GM12872 (cell line): ENCODE results near the gene PDIA6.

Source experiments
- TF ChIP-seq, protein P1 (sequence below): IDR thresholded peaks from 3 replicates; pipeline ENCODE4 v1.5.1; 2011; ENCODE audit warnings: low read depth, mild to moderate bottlenecking, low read length, moderate library complexity; ENCODE audit not compliant: insufficient read depth

The PDIA6 gene

GRCh38 chr2:10847008-10847407 is 34.4 kb upstream of the PDIA6 start:
- TF ChIP-seq, protein P1, sequence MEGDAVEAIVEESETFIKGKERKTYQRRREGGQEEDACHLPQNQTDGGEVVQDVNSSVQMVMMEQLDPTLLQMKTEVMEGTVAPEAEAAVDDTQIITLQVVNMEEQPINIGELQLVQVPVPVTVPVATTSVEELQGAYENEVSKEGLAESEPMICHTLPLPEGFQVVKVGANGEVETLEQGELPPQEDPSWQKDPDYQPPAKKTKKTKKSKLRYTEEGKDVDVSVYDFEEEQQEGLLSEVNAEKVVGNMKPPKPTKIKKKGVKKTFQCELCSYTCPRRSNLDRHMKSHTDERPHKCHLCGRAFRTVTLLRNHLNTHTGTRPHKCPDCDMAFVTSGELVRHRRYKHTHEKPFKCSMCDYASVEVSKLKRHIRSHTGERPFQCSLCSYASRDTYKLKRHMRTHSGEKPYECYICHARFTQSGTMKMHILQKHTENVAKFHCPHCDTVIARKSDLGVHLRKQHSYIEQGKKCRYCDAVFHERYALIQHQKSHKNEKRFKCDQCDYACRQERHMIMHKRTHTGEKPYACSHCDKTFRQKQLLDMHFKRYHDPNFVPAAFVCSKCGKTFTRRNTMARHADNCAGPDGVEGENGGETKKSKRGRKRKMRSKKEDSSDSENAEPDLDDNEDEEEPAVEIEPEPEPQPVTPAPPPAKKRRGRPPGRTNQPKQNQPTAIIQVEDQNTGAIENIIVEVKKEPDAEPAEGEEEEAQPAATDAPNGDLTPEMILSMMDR, result no peak

DNA sequence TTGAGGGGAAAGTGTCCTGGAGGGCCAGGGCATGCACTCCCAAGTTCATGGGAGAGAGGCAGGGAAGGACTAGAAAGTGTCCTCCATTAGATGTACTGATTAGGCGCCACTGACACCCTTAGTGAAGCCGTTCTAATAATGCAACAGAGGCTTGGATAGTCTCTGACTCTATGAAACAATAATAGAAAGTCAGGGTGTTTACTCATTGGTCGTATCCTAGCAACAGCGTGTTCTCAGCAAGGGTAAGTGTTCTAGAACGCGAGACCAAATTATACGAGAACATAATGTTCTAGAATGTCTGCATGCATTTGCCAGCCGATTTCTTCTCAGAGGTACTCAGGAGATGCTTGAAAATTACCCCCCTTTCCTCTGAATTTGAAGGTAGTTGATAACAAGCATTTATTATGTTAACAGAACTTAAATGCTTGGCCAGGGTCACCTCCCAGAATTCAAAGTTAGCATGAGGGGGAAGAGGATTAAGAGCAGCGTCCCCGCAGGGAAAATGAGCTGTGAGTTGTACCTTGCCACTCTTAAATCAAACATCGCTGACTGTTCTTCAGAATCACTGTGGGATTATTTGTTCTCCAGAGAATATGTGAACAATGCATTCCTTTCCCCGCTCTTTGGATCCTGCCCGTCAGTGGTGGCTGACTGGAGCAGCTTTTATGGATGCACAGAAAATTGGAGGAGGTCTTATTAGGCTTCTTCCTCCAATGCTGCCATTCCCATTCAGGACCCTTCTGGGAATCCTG is 33.7 kb upstream of the PDIA6 start:
- TF ChIP-seq, protein P1, result no peak

- TF ChIP-seq, protein P1, result no peak
Measured at GRCh38 chr2:10845640-10846039, 33.1 kb upstream of the PDIA6 start.

DNA sequence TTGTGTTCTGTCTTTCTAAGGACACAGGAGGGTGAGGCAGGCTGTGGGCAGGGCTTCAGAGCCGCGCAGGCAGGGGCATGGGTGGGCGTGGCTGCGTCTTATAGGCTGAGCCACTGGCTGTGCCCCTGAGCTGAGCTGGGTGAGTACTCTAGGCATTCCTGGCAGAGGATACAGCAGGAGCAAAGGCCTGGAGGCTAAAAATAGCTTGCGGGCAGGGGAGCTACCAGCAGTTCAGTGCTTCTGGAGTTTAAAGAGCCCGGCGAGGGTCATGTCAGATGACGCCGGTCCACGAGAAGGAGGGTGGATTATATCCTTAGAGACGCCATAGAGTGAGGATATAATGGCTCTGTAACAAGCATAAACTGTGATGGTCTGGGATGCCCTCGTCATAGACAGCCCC is 31.5 kb upstream of the PDIA6 start:
- TF ChIP-seq, protein P1, result no peak

GRCh38 chr2:10842506-10842905 is 29.9 kb upstream of the PDIA6 start:
- TF ChIP-seq, protein P1, result no peak

GRCh38 chr2:10841547-10842219 is 29.1 kb upstream of the PDIA6 start:
- TF ChIP-seq, protein P1, result no peak

- TF ChIP-seq, protein P1, result no peak
Measured at GRCh38 chr2:10839813-10840212, 27.2 kb upstream of the PDIA6 start.
